HepG2 (cell line): ENCODE measurements around the gene FAM76A. TPM values are rescaled to one million over a fixed set of nuclear protein-coding genes. Genes with fewer than 3 reads are reported as not detected.

Experiments used
- NFKBIZ ChIP-seq: IDR thresholded peaks from 2 replicates; pipeline ENCODE4 v1.6.1; 2018; ENCODE audit warnings: missing genetic modification reagents, missing compliant biosample characterization
- ZNF263 ChIP-seq: sonication (generic); formaldehyde crosslinking; IDR thresholded peaks from 2 replicates; pipeline ENCODE4 v1.4.0; 2020; ENCODE audit warnings: missing genetic modification reagents
- ZNF407 ChIP-seq: sonication (generic); formaldehyde crosslinking; IDR thresholded peaks from one replicate; pipeline ENCODE4 v1.5.1; 2020; ENCODE audit warnings: mild to moderate bottlenecking, missing genetic modification reagents; ENCODE audit errors: not compliant biosample characterization
- ZNF598 ChIP-seq: sonication (generic); formaldehyde crosslinking; IDR thresholded peaks from 2 replicates; pipeline ENCODE4 v1.5.1; 2020; ENCODE audit warnings: mild to moderate bottlenecking, missing genetic modification reagents, borderline replicate concordance
- polyA plus RNA-seq, 8 experiments: library from polyadenylated mRNA; depleted of rRNA in 3 of 8; stranded (reverse) in 7 of 8; unstranded in 1 of 8; fragments of >200 nt; fragmentation: Illumina TruSeq in 4 of 8; extraction: Trizol in 4 of 8; gene quantifications; 2 replicates each; pipeline versions ENCODE4 v1.2.1 to v1.2.3, GENCODE V29; 2011 to 2016; ENCODE audit warnings: low read depth in 4 of 8, missing spikeins in 1 of 8, mixed read lengths in 1 of 8; ENCODE audit not compliant: insufficient read depth in 1 of 8
- total RNA-seq, 5 experiments: library from RNA; depleted of rRNA; stranded (reverse); fragments of >200 nt; fragmentation: Illumina TruSeq; extraction: Trizol; gene quantifications; 2 replicates each; pipeline ENCODE4 v1.2.3, GENCODE V29; 2016; ENCODE audit warnings: low read depth in 1 of 5
- TF ChIP-seq, protein P1 (sequence below): sonication (generic); formaldehyde crosslinking; IDR thresholded peaks from 2 replicates; pipeline ENCODE4 v1.4.0; 2020; ENCODE audit warnings: missing genetic modification reagents
- TF ChIP-seq, protein P2 (sequence below): sonication (generic); formaldehyde crosslinking; conservative IDR thresholded peaks from 2 replicates; pipeline ENCODE4 v1.4.0; 2020; ENCODE audit warnings: mild to moderate bottlenecking, missing genetic modification reagents, moderate library complexity
- TF ChIP-seq, protein P3 (sequence below): sonication (generic); formaldehyde crosslinking; conservative IDR thresholded peaks from 2 replicates; pipeline ENCODE4 v1.4.0; 2020; ENCODE audit warnings: missing genetic modification reagents
- TF ChIP-seq, protein P4 (sequence below): sonication (generic); formaldehyde crosslinking; IDR thresholded peaks from 2 replicates; pipeline ENCODE4 v1.5.1; 2020; ENCODE audit warnings: mild to moderate bottlenecking, moderate library complexity, missing genetic modification reagents

Gene FAM76A
- total and polyA plus RNA-seq, 2 of the 13 experiments (the other 11 are each of a cell fraction or from before 2014, with no cell fraction given) = 4.2 to 15.7 TPM

DNA sequence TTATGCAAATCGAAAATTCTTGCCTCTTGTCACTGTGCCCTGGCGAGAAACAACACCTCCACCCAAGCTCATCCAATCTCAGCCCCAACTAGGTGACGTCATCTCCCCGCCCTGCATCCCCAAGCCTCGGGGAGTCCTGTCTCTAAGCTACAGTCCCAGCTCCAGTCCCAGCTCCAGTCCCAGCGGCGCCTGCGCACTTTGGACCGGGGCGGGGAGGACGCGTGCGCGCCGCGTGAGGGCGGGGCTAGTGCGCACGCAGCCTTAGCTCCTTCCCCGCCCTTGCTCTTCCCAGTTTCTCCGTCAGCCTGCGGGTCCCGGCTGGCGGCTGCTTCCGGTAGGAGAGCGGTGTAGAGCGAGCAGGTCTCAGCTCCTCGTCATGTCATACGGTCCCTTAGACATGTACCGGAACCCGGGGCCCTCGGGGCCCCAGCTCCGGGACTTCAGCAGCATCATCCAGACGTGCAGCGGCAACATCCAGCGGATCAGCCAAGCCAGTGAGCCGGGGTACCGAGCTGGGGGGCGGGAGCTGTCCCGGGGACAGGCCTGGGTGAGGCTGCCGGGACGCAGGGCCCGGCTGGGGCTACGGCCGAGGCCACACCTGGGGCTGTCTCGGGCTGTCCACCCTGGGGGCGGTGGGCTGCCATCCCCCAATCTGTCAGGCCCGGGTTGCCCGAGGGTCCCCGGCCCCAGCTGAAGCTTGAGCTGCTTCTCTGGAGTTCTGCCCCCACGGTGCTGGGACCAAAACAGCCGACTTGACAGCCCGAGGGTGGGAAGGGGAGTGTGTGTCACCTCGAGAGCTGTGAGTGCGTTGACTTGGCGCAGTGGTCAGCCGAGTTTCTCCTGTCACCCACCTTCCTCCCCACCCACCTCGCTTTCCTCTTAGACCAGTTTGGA lies 47.4 kb downstream of the FAM76A start, which contains the start of gene STX12 (continued):
- TF ChIP-seq, protein P1, sequence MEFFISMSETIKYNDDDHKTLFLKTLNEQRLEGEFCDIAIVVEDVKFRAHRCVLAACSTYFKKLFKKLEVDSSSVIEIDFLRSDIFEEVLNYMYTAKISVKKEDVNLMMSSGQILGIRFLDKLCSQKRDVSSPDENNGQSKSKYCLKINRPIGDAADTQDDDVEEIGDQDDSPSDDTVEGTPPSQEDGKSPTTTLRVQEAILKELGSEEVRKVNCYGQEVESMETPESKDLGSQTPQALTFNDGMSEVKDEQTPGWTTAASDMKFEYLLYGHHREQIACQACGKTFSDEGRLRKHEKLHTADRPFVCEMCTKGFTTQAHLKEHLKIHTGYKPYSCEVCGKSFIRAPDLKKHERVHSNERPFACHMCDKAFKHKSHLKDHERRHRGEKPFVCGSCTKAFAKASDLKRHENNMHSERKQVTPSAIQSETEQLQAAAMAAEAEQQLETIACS (CRISPR knock-in tag) = no peak
- TF ChIP-seq ZNF263 = no peak
- TF ChIP-seq, protein P2, sequence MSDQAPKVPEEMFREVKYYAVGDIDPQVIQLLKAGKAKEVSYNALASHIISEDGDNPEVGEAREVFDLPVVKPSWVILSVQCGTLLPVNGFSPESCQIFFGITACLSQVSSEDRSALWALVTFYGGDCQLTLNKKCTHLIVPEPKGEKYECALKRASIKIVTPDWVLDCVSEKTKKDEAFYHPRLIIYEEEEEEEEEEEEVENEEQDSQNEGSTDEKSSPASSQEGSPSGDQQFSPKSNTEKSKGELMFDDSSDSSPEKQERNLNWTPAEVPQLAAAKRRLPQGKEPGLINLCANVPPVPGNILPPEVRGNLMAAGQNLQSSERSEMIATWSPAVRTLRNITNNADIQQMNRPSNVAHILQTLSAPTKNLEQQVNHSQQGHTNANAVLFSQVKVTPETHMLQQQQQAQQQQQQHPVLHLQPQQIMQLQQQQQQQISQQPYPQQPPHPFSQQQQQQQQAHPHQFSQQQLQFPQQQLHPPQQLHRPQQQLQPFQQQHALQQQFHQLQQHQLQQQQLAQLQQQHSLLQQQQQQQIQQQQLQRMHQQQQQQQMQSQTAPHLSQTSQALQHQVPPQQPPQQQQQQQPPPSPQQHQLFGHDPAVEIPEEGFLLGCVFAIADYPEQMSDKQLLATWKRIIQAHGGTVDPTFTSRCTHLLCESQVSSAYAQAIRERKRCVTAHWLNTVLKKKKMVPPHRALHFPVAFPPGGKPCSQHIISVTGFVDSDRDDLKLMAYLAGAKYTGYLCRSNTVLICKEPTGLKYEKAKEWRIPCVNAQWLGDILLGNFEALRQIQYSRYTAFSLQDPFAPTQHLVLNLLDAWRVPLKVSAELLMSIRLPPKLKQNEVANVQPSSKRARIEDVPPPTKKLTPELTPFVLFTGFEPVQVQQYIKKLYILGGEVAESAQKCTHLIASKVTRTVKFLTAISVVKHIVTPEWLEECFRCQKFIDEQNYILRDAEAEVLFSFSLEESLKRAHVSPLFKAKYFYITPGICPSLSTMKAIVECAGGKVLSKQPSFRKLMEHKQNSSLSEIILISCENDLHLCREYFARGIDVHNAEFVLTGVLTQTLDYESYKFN (CRISPR knock-in tag) = peak; percentile 16; the same call in 1 of the 2 replicates
- TF ChIP-seq ZNF407 (CRISPR knock-in tag) = peak; percentile 75
- no peak for TF ChIP-seq NFKBIZ (CRISPR knock-in tag)
- TF ChIP-seq ZNF598 (CRISPR knock-in tag) = no peak
- TF ChIP-seq, protein P3, sequence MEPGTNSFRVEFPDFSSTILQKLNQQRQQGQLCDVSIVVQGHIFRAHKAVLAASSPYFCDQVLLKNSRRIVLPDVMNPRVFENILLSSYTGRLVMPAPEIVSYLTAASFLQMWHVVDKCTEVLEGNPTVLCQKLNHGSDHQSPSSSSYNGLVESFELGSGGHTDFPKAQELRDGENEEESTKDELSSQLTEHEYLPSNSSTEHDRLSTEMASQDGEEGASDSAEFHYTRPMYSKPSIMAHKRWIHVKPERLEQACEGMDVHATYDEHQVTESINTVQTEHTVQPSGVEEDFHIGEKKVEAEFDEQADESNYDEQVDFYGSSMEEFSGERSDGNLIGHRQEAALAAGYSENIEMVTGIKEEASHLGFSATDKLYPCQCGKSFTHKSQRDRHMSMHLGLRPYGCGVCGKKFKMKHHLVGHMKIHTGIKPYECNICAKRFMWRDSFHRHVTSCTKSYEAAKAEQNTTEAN (CRISPR knock-in tag) = no peak
- TF ChIP-seq, protein P4, sequence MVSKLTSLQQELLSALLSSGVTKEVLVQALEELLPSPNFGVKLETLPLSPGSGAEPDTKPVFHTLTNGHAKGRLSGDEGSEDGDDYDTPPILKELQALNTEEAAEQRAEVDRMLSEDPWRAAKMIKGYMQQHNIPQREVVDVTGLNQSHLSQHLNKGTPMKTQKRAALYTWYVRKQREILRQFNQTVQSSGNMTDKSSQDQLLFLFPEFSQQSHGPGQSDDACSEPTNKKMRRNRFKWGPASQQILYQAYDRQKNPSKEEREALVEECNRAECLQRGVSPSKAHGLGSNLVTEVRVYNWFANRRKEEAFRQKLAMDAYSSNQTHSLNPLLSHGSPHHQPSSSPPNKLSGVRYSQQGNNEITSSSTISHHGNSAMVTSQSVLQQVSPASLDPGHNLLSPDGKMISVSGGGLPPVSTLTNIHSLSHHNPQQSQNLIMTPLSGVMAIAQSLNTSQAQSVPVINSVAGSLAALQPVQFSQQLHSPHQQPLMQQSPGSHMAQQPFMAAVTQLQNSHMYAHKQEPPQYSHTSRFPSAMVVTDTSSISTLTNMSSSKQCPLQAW (CRISPR knock-in tag) = peak; percentile 67
